IPS-15b (cell line): ENCODE data around the gene CIC.

Experiments
- H3K27me3 ChIP-seq: one replicate; pipeline ENCODE4 v1.6.1; 2013; ENCODE audit warnings: low read length; ENCODE audit not compliant: control insufficient read depth, insufficient read depth
- H3K36me3 ChIP-seq: one replicate; pipeline ENCODE4 v1.6.1; 2013; ENCODE audit warnings: low read length; ENCODE audit not compliant: control insufficient read depth, insufficient read depth
- H3K4me1 ChIP-seq: one replicate; pipeline ENCODE4 v1.6.1; 2013; ENCODE audit warnings: mild to moderate bottlenecking, low read length; ENCODE audit not compliant: control insufficient read depth, insufficient read depth
- H3K4me3 ChIP-seq: one replicate; pipeline ENCODE4 v1.5.1; 2013; ENCODE audit warnings: low read depth, low read length
- H3K9ac ChIP-seq: one replicate; pipeline ENCODE4 v1.6.1; 2013; ENCODE audit warnings: low read depth, mild to moderate bottlenecking, low read length
- H3K9me3 ChIP-seq: one replicate; pipeline ENCODE4 v1.6.1; 2013; ENCODE audit warnings: mild to moderate bottlenecking, low read length; ENCODE audit not compliant: control insufficient read depth, insufficient read depth

CIC gene

DNA sequence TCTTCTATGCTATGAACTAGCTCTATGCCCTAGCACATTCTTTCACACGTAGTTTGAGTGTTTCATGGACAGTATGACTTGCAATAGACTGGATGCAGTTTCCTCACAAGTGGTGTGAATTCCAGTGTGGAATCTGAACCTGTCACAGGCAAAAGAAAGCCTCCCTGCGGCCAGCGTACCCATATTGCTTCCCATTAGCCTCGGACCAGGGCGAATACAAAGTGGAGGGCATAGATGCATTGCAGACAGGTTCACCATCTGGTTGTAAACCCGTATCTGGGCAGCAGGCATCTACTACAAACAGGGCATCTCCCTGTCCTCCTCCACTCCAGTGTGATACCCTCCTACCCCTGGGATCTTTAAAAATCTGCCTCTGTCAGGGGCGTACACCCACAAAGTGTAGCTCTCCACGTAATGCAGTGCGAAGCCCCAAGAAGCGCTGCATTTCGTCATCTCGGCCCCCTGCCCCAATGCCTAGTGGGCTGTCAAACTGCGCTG, 1.4 kb upstream of the CIC start:
- H3K36me3 ChIP-seq, result no peaks in the 10 kb centered on the region
- peaks cover 8% of the 10 kb centered on the region for H3K4me1 ChIP-seq
- H3K27me3 ChIP-seq, result no peaks in the 10 kb centered on the region
- H3K9me3 ChIP-seq, result no peaks in the 10 kb centered on the region
- peak overlapping the region; percentile 17 for H3K9ac ChIP-seq
- H3K4me3 ChIP-seq, result peak overlapping the region; percentile 77

DNA sequence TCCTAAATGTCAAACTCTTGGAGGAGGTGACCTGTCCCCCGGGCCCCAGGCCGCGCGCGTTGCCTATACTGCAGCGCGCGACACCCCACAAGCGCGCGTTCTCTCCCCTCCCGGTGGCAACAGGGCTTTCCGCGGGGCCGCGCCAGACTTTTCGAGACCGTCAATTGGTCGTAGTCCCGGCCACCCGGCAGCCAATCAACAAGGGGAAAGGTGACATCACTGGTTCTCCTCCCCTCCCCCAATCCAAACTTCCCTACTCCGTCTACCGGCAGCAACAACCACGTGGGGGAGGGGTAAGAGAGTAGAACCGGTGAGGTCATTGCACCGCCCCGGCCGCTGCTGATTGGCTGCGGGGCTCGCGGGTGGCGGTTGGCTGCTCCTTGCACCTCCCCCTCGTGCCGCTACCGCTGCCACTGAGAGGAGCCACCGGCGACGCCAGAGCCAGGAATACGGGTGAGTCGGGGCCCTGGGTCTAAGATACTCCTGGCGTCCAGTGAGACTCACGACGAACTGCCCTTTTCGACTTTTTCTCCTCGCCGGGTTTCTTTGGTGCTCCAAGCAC, 829 bp upstream of the CIC start:
- H3K36me3 ChIP-seq, result peaks cover 2% of the 10 kb centered on the region
- H3K27me3 ChIP-seq, result no peaks in the 10 kb centered on the region
- H3K9me3 ChIP-seq, result no peaks in the 10 kb centered on the region
- H3K4me1 ChIP-seq, result peaks cover 8% of the 10 kb centered on the region
- H3K4me3 ChIP-seq, result peak overlapping the region; percentile 94
- H3K9ac ChIP-seq, result peak overlapping the region; percentile 100

DNA sequence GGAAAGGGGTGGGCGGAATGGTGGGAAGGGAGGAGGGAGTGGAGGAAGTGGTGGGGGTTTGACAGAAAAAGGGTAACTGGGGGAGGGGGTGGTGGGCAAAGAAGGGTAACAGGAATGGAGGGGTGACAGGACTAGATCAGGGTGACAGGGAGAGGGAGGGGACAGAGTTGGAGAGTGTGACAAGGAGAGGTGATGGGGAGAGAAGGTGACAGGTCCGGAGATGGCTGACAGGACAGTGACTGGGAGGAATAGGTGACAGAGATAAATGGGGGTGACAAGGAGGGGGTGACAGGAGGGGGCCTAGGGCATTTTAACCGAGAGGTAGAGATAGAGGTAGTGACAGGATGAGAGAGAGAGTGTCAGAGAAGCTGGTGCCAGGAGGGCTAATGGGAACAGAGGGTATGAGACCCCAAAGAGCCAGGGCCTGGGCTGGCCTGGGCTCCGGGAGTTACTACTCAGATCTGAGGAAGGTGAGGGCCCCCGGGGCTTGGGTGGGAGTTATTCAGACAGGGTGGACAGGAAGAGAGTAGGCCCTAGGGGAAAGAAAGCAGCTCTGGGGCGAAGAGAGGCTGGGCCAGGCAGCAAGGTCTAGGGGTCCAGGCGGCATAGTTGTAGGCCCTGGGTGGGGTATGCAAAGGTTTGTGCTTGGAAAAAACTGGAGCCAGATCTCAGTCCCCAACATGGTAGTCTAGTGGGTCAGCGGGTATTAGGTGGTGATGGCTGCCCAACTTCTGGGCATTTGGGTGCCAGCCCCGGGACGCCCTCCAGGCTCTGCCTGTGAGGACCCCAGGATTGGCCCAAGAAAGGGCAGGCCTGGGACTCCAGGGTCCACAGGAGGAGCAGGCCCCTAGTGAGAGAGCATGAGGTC, 660 bp downstream of the CIC start:
- H3K9me3 ChIP-seq, result no peaks in the 10 kb centered on the region
- peak overlapping the region; percentile 64 for H3K4me3 ChIP-seq
- H3K9ac ChIP-seq, result peak overlapping the region; percentile 54

DNA sequence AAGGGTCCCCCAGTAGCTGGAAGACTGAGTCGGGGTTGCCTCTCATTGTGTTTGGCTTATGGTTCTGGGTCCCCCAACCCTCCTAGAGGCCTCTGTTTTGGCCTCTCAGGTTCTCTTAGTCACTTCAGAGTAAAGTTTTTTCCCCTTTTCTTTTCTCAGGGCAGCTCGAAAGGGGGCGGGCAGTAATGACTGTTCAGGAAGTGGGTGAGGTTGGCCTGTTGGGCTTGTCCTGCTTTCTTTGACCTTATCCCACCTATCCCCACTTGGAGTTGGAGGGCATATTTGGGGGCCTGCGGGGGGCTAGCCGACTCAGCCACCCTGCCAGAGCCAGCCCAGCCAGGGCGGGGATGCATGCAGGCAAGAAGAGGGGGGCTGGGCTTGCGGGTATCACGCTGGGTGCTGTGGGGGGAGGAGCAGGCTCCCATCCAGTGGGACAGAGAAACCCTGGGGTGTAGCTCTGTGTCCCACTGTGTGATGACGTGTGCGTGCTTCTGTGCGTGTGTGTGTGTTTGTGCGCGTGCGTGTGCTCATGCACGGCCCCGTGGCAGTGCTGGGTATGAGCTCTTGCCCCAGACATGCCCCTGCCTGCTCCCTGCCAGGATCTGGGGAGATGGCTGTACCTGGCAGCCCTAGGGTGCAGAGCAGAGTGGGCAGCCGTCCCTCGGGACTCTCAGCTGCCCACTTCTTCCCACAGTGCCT, 1.4 kb downstream of the CIC start:
- peak overlapping the region; percentile 35 for H3K4me3 ChIP-seq

More for the DNA sequence above, 660 bp downstream of the CIC start:
- Histone ChIP-seq H3K27me3 (no peaks in the 10 kb centered on the region), H3K36me3 (peaks cover 12% of the 10 kb centered on the region), H3K4me1 (peaks cover 8% of the 10 kb centered on the region)

DNA sequence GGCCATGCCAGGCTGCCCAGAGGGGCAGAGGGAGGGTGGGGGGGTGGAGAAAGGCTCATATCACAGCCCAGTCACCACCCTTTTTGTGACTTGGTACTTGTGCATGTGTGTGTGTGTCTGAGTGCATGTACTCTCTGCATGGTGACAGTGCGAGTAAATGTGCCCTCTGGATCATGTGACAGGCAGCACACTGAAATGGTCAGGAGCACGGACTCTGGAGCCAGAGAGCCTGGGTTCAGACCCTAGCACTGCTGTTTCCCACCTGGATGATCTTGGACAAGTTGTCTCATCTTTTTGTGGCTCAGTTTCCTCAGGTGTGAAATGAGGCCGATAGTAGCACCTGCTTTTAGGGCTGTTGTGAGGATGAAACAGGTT, 2.0 kb downstream of the CIC start:
- Histone ChIP-seq H3K9me3 (no peaks in the 10 kb centered on the region), H3K36me3 (peaks cover 12% of the 10 kb centered on the region), H3K9ac (no peak overlapping the region), H3K4me3 (no peak overlapping the region), H3K4me1 (peaks cover 8% of the 10 kb centered on the region), H3K27me3 (no peaks in the 10 kb centered on the region)

More for the DNA sequence above, 1.4 kb downstream of the CIC start:
- peaks cover 8% of the 10 kb centered on the region for H3K4me1 ChIP-seq
- no peaks in the 10 kb centered on the region for H3K27me3 ChIP-seq
- peak overlapping the region; percentile 54 for H3K9ac ChIP-seq
- no peaks in the 10 kb centered on the region for H3K9me3 ChIP-seq
- peaks cover 12% of the 10 kb centered on the region for H3K36me3 ChIP-seq

DNA sequence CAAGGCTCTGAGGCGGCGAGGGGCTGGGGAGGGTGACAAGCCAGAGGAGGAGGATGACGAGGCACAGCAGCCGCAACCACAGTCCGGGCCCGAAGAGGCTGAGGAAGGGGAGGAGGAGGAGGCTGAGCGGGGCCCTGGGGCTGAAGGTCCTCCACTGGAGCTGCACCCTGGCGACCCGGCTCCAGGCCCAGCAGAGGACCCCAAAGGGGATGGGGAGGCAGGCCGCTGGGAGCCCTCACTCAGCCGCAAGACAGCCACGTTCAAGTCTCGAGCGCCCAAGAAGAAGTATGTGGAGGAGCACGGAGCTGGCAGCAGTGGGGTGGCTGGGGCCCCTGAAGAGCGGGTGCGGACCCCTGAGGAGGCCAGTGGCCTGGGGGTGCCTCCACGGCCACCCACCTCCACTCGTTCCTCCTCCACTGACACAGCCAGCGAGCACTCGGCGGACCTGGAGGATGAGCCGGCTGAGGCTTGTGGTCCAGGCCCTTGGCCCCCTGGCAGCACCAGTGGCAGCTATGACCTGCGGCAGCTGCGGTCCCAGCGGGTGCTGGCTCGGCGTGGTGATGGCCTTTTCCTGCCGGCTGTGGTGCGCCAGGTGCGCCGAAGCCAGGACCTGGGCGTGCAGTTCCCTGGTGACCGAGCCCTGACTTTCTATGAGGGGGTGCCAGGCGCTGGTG, 2.9 kb downstream of the CIC start:
- no peaks in the 10 kb centered on the region for H3K9me3 ChIP-seq
- no peaks in the 10 kb centered on the region for H3K27me3 ChIP-seq
- no peak overlapping the region for H3K4me3 ChIP-seq
- H3K9ac ChIP-seq, result no peak overlapping the region
- peaks cover 12% of the 10 kb centered on the region for H3K36me3 ChIP-seq
- peaks cover 8% of the 10 kb centered on the region for H3K4me1 ChIP-seq

DNA sequence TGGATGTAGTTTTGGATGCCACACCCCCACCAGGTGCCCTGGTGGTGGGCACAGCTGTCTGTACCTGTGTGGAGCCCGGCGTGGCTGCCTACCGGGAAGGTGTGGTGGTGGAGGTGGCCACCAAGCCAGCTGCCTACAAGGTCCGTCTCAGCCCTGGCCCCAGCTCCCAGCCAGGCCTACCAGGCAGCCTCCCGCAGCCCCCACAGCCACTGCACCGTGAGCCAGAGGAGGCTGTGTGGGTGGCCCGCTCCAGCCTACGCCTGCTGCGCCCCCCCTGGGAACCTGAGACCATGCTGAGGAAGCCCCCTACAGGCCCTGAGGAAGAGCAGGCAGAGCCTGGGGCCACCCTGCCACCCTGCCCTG, 3.5 kb downstream of the CIC start:
- H3K4me3 ChIP-seq, result no peak overlapping the region
- no peak overlapping the region for H3K9ac ChIP-seq
- peaks cover 12% of the 10 kb centered on the region for H3K36me3 ChIP-seq
- H3K4me1 ChIP-seq, result peaks cover 6% of the 10 kb centered on the region
- no peaks in the 10 kb centered on the region for H3K27me3 ChIP-seq
- no peaks in the 10 kb centered on the region for H3K9me3 ChIP-seq

DNA sequence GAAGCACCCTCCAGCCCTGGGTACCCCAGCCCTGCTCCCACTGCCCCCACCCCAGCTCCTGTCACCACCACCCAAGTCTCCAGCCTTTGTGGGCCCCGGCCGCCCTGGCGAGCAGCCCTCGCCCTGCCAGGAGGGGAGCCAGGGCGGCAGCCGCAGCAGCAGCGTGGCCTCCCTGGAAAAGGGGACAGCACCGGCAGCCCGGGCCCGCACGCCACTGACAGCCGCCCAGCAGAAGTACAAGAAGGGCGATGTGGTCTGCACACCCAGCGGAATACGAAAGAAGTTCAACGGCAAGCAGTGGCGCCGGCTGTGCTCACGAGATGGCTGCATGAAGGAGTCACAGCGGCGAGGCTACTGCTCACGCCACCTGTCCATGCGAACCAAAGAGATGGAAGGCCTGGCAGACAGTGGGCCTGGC, 3.9 kb downstream of the CIC start:
- Histone ChIP-seq H3K4me1 (peaks cover 5% of the 10 kb centered on the region), H3K4me3 (no peak overlapping the region), H3K27me3 (no peaks in the 10 kb centered on the region), H3K9ac (no peak overlapping the region), H3K36me3 (peaks cover 12% of the 10 kb centered on the region), H3K9me3 (no peaks in the 10 kb centered on the region)

DNA sequence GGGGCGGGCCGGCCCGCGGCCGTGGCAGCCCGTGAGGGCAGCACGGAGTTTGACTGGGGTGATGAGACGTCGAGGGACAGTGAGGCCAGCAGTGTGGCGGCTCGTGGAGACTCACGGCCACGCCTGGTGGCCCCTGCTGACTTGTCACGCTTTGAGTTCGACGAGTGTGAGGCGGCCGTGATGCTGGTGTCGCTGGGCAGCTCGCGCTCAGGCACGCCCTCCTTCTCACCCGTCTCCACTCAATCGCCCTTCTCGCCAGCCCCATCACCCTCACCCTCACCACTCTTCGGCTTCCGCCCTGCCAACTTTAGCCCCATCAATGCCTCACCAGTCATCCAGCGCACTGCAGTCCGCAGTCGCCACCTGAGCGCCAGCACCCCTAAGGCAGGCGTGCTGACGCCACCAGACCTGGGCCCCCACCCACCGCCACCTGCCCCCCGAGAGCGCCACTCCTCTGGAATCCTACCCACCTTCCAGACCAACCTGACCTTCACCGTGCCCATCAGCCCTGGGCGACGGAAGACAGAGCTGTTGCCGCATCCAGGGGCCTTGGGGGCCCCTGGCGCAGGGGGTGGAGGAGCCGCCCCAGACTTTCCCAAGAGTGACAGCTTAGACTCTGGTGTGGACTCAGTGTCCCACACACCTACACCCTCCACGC, 4.5 kb downstream of the CIC start:
- Histone ChIP-seq H3K9ac (no peak overlapping the region), H3K9me3 (no peaks in the 10 kb centered on the region), H3K4me3 (no peak overlapping the region), H3K36me3 (peaks cover 12% of the 10 kb centered on the region), H3K4me1 (peaks cover 5% of the 10 kb centered on the region), H3K27me3 (no peaks in the 10 kb centered on the region)

DNA sequence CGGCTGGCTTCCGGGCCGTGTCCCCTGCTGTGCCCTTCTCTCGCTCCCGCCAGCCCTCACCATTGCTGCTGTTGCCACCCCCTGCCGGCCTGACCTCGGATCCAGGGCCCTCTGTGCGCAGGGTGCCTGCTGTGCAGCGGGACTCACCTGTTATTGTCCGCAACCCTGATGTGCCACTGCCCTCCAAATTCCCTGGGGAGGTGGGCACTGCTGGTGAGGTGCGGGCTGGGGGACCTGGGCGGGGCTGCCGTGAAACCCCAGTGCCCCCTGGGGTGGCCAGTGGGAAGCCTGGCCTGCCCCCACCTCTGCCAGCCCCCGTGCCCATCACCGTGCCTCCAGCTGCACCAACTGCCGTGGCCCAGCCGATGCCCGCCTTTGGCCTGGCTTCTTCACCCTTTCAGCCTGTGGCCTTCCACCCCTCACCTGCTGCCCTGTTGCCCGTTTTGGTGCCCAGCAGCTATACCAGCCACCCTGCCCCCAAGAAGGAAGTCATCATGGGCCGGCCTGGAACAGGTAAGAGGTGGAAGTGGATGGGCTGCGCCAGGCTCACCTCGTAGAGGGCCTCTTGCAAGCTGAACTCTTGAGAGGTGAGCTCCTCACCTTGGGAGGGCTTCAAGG, 5.1 kb downstream of the CIC start:
- no peak overlapping the region for H3K9ac ChIP-seq
- H3K36me3 ChIP-seq, result peaks cover 12% of the 10 kb centered on the region
- no peak overlapping the region for H3K4me3 ChIP-seq
- no peaks in the 10 kb centered on the region for H3K9me3 ChIP-seq
- H3K27me3 ChIP-seq, result no peaks in the 10 kb centered on the region
- peaks cover 5% of the 10 kb centered on the region for H3K4me1 ChIP-seq

DNA sequence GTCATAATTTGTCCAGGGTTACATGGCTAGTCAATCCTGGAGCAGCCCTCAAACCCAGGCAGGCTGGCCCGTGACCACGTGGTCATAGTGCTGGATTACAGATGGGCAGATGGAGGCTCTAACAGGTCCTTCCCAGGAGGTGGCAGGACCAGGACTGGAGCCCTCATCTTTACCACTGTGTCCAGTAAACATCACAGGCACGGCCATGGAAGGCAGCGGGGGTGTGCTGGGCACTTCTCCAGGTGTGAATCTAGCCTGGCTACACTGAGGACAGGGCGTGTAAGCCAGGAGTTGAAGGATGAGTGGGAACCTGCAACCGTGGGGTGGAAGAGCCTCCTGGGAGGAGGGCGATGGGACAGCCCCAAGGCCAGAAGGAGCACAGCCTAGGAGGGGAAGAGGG, 6.1 kb downstream of the CIC start:
- H3K4me1 ChIP-seq, result peaks cover 5% of the 10 kb centered on the region
- H3K27me3 ChIP-seq, result no peaks in the 10 kb centered on the region
- H3K4me3 ChIP-seq, result no peak overlapping the region
- H3K9ac ChIP-seq, result no peak overlapping the region
- peaks cover 12% of the 10 kb centered on the region for H3K36me3 ChIP-seq
- H3K9me3 ChIP-seq, result no peaks in the 10 kb centered on the region
